Fibroblast of mammary gland (primary cell): ENCODE data around the gene CCDC137.

Experiments used
- DNase-seq: peaks from one replicate; pipeline ENCODE4 v3.0.0-alpha.2; 2010; ENCODE audit warnings: low read depth
- H3K4me3 ChIP-seq: 2 replicates; pipeline ENCODE4 v1.5.1; 2011; ENCODE audit warnings: low read depth, mild to moderate bottlenecking, low read length, moderate library complexity; ENCODE audit not compliant: control insufficient read depth
- TF ChIP-seq, protein P1 (sequence below): conservative IDR thresholded peaks from 2 replicates; pipeline ENCODE4 v1.5.1; 2011; ENCODE audit warnings: low read depth, low read length, inconsistent platforms; ENCODE audit not compliant: control insufficient read depth, insufficient read depth

CCDC137 gene

DNA sequence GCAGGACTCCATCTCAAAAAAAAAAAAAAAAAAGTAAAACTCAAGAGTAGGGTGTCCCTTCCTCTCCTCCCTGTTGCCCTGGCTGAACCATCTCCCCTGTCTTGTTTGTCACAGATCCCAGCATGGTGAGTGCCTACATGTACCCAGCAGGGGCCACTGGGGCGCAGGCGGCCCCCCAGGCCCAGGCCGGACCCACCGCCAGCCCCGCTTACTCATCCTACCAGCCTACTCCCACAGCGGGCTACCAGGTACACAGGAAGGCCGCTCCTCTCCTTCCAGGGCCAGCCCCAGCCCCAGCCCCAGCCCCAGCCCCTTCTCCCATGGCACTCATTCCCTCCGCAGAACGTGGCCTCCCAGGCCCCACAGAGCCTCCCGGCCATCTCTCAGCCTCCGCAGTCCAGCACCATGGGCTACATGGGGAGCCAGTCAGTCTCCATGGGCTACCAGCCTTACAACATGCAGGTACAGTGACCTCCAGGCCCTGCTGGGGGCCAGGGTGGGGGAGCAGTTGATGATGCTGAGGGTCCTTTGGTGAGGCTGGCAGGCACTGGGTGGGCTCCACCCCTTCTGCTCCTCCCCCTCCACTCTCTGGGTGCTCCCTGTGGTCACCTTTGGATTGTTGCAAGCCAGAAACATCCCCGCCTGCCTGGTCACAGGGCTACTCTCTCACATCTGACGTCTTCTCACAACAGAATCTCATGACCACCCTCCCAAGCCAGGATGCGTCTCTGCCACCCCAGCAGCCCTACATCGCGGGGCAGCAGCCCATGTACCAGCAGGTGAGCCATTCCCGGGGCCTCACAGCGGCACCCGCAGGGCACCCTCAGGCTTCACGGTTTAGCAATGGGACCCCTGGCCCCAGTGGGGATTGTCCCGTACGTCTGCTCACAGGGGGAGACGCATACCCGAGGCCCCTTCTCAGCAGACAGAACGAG is 34.1 kb downstream of the CCDC137 start:
- DNase-seq, result no peak
- TF ChIP-seq, protein P1, sequence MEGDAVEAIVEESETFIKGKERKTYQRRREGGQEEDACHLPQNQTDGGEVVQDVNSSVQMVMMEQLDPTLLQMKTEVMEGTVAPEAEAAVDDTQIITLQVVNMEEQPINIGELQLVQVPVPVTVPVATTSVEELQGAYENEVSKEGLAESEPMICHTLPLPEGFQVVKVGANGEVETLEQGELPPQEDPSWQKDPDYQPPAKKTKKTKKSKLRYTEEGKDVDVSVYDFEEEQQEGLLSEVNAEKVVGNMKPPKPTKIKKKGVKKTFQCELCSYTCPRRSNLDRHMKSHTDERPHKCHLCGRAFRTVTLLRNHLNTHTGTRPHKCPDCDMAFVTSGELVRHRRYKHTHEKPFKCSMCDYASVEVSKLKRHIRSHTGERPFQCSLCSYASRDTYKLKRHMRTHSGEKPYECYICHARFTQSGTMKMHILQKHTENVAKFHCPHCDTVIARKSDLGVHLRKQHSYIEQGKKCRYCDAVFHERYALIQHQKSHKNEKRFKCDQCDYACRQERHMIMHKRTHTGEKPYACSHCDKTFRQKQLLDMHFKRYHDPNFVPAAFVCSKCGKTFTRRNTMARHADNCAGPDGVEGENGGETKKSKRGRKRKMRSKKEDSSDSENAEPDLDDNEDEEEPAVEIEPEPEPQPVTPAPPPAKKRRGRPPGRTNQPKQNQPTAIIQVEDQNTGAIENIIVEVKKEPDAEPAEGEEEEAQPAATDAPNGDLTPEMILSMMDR, result no peak
- no peak overlapping the region for H3K4me3 ChIP-seq

DNA sequence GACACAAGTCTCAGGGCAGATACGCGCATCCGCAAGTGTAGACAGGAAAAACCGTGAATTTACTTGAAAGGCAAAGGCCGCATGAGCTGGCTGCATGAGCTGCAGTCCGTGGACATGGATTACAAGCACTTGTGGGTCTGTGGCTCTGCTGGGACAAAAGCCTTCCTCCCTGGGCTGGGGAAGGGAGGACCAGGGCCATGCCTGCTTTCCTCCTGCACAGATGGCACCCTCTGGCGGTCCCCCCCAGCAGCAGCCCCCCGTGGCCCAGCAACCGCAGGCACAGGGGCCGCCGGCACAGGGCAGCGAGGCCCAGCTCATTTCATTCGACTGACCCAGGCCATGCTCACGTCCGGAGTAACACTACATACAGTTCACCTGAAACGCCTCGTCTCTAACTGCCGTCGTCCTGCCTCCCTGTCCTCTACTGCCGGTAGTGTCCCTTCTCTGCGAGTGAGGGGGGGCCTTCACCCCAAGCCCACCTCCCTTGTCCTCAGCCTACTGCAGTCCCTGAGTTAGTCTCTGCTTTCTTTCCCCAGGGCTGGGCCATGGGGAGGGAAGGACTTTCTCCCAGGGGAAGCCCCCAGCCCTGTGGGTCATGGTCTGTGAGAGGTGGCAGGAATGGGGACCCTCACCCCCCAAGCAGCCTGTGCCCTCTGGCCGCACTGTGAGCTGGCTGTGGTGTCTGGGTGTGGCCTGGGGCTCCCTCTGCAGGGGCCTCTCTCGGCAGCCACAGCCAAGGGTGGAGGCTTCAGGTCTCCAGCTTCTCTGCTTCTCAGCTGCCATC is 34.9 kb downstream of the CCDC137 start:
- H3K4me3 ChIP-seq, result peak overlapping the region; percentile 87
- TF ChIP-seq, protein P1, result no peak
- DNase-seq, result no peak

DNA sequence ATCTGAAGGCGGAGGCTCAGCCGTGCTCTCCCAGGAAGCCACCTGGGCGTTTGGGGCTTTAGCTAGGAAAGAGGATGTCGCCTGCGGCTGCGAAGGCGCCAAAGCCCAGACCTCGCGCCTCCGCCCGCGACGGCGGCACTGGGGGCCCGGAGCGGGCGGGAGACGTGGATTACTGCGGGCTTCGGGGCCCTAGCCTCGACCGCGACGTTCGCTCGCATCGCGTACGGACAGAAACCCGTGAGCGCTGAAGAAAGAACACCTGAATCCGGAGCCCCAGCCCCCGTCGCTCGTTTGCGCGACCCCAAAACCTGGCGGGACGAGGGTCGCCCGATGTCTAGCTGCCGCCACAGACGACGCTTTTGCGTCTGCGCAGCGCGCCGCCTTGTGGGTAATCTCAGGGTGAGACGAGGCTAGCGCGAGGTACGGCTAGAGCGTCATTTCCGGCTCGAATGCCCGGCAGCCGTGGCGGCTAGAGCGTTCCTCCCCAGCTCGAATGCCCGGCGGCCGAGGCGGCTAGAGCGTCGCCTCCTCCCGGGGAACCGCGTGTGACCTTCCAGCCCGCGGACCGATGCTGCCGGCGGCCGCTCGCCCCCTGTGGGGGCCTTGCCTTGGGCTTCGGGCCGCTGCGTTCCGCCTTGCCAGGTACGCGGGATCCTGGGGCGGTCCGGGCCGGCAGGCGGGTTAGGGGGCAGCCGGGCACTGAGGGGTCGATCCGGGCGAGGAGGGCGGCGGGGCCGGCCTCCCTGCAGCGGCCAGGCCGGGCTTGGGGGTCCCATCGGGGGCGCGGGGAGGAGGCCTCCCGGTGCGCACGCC is 36.6 kb downstream of the CCDC137 start, which contains the start of gene MRPL12:
TSS of gene MRPL12 (plus strand) at position 434 of the 813 bp plus-strand sequence. CDS start at position 569, 135 bp downstream.
- peak; percentile 89 for DNase-seq
- TF ChIP-seq, protein P1, result no peak
- peak within 1 kb of the TSS; percentile 87 for H3K4me3 ChIP-seq

DNA sequence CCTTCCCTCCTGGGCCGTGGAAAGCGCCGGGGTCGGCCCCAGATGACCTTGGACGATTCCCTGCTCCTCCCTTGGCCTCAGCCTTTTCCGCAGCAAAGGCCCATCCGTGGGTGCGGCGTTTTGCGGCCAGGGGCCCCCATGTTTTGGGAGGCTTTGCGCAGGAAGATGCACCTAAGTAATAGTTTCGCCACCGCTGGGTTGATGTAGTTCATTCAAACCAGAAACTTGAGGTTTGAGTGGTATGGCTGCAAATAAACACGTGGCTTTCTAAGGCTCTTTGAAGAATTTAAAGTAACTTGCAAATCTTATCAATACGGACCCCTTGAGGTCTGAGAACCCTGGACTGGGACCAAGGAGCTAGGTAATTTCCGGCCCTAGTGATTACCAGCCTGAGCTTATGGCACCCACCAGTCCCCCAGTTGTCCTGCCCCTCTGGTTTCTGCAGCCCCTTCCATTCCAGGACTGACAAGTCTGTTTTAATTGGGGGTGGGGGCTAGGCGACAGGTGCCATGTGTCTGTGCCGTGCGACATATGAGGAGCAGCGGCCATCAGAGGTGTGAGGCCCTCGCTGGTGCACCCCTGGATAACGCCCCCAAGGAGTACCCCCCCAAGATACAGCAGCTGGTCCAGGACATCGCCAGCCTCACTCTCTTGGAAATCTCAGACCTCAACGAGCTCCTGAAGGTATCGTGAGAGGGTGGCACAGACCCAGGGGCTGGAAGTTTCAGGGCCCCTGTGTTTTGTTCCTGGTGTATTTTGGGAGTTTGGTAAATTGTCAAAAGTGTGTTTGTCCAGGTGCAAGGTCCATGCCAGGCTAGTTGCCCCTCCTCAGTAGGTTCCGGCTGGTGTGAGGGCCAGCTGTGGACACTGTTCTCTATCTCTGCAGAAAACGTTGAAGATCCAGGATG is 37.5 kb downstream of the CCDC137 start:
- DNase-seq, result no peak
- peak overlapping the region; percentile 87 for H3K4me3 ChIP-seq
- TF ChIP-seq, protein P1, result no peak

DNA sequence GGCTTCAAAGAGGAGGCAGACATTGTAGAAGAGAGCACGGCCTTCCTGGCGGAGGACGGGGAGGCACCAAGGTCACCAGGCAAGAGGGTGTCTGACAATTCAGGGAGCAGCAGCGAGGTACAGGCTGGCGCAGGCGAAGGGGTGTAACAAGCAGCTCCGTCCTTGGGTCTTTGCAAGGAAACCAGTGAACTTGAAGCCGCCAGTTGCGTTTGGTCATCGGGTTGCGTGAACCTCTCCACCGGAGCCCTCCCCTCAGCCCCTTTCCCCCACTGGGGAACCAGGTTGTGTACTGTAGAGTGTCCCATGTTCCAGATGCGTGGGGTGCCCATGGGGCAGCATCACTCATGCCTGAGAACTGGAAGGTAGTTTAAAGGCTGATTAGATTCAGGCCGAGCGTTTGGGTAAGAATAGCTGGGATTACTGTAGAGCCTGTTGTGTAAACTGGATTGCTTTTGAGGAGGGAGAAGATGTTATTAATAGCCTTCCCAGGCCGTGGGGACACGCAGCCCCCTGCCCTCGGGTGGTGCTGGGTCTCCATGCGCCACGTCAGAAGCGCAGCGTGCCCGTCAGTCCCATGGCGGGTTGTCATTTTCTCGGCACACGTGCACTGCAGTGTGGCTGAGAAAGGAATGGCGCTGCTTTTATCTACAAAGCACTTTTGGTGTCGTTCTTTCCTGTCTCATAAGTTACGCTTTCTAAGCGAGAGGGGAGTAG is 39.1 kb downstream of the CCDC137 start:
- no peak for DNase-seq
- no peak overlapping the region for H3K4me3 ChIP-seq
- TF ChIP-seq, protein P1, result no peak
